HepG2 (cell line): Measurements from ENCODE around the gene RAD9A. TPM values are rescaled to one million over a fixed set of nuclear protein-coding genes. Genes with fewer than 3 reads are reported as not detected.

Experiments used
- ELF3 ChIP-seq: IDR thresholded peaks from 2 replicates; pipeline ENCODE4 v1.6.1; 2016; ENCODE audit warnings: missing genetic modification reagents, missing compliant biosample characterization
- JARID2 ChIP-seq: sonication (generic); formaldehyde crosslinking; IDR thresholded peaks from 2 replicates; pipeline ENCODE4 v1.8.1; 2023; ENCODE audit warnings: missing genetic modification reagents, inconsistent platforms; ENCODE audit not compliant: insufficient replicate concordance
- NBN ChIP-seq: fragments of 450-650 bp; conservative IDR thresholded peaks from 2 replicates; pipeline ENCODE4 v1.6.1; 2017
- REL ChIP-seq: sonication (generic); formaldehyde crosslinking; conservative IDR thresholded peaks from 2 replicates; pipeline ENCODE4 v1.8.0; 2022; ENCODE audit warnings: mild to moderate bottlenecking, missing genetic modification reagents, moderate library complexity
- THAP8 ChIP-seq: sonication (generic); formaldehyde crosslinking; IDR thresholded peaks from 2 replicates; pipeline ENCODE4 v1.5.1; 2020; ENCODE audit warnings: missing genetic modification reagents, mild to moderate bottlenecking, borderline replicate concordance
- U2AF2 ChIP-seq: fragments of 200-400 bp; formaldehyde crosslinking; IDR thresholded peaks from 2 replicates; pipeline ENCODE4 v1.6.1; 2017; ENCODE audit warnings: low read depth, mild to moderate bottlenecking, low read length
- ZBTB34 ChIP-seq: sonication (generic); formaldehyde crosslinking; IDR thresholded peaks from 2 replicates; pipeline ENCODE4 v1.8.0; 2022; ENCODE audit warnings: mild to moderate bottlenecking, missing genetic modification reagents
- ZFP41 ChIP-seq: sonication (generic); formaldehyde crosslinking; IDR thresholded peaks from 2 replicates; pipeline ENCODE4 v1.4.0; 2020; ENCODE audit warnings: mild to moderate bottlenecking, missing genetic modification reagents, borderline replicate concordance
- ZFX ChIP-seq: sonication (generic); formaldehyde crosslinking; IDR thresholded peaks from 2 replicates; pipeline ENCODE4 v1.4.0; 2020; ENCODE audit warnings: mild to moderate bottlenecking, low read depth, missing genetic modification reagents, moderate library complexity
- ZNF282 ChIP-seq: fragments of 450-650 bp; IDR thresholded peaks from 2 replicates; pipeline ENCODE4 v1.6.1; 2018; ENCODE audit not compliant: partially characterized antibody
- ZNF570 ChIP-seq: sonication (generic); formaldehyde crosslinking; IDR thresholded peaks from 2 replicates; pipeline ENCODE4 v1.4.0; 2020; ENCODE audit warnings: mild to moderate bottlenecking, missing genetic modification reagents, borderline replicate concordance
- polyA plus RNA-seq, 8 experiments: library from polyadenylated mRNA; depleted of rRNA in 3 of 8; stranded (reverse) in 7 of 8; unstranded in 1 of 8; fragments of >200 nt; fragmentation: Illumina TruSeq in 4 of 8; extraction: Trizol in 4 of 8; gene quantifications; 2 replicates each; pipeline versions ENCODE4 v1.2.1 to v1.2.3, GENCODE V29; 2011 to 2016; ENCODE audit warnings: low read depth in 4 of 8, missing spikeins in 1 of 8, mixed read lengths in 1 of 8; ENCODE audit not compliant: insufficient read depth in 1 of 8
- total RNA-seq, 5 experiments: library from RNA; depleted of rRNA; stranded (reverse); fragments of >200 nt; fragmentation: Illumina TruSeq; extraction: Trizol; gene quantifications; 2 replicates each; pipeline ENCODE4 v1.2.3, GENCODE V29; 2016; ENCODE audit warnings: low read depth in 1 of 5
- TF ChIP-seq, protein P1 (sequence below): sonication (generic); formaldehyde crosslinking; IDR thresholded peaks from one replicate; pipeline ENCODE4 v1.5.1; 2020; ENCODE audit warnings: mild to moderate bottlenecking, missing genetic modification reagents; ENCODE audit errors: not compliant biosample characterization
- TF ChIP-seq, protein P2 (sequence below): IDR thresholded peaks from 2 replicates; pipeline ENCODE4 v1.6.1; 2012; ENCODE audit warnings: low read length, improper control_type of control experiment

RAD9A gene
- total and polyA plus RNA-seq, 2 of the 13 experiments (the other 11 are each of a cell fraction or from before 2014, with no cell fraction given): 10.1 to 15.7 TPM

DNA sequence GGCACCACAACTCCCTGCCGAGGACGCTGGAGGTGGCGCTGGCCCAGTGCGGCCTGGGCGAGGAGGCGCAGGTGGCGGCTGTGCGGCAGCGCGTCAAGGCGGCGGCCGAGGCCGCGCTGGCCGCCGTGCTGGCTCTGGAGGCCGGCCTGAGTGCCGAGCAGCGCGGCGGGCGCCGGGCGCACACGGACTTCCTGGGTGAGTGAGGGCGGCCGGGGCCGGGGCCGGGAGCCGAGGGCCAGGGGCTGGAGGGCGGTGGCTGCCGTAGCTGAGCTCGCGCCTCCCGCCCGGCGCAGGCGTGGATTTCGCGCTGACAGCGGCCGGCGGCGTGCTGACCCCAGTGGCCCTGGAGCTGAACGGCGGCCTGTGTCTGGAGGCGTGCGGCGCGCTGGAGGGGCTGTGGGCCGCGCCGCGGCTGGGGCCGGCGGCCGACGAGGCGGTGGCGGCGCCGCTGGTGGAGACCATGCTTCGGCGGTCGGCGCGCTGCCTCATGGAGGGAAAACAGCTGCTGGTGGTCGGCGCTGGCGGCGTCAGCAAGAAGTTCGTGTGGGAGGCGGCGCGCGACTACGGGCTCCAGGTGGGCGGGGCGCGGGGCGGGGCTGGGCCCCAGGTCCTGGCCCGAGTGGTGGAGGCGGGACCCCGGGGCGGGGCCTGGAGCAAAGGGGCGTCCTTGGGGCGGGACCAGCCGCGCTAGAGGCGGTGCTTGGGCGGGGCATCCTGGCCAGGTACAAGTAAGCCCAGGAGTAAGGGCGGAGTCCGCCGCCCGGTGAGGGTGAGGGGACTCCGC lies 29.1 kb downstream of the RAD9A start (continued):
- TF ChIP-seq, protein P1, sequence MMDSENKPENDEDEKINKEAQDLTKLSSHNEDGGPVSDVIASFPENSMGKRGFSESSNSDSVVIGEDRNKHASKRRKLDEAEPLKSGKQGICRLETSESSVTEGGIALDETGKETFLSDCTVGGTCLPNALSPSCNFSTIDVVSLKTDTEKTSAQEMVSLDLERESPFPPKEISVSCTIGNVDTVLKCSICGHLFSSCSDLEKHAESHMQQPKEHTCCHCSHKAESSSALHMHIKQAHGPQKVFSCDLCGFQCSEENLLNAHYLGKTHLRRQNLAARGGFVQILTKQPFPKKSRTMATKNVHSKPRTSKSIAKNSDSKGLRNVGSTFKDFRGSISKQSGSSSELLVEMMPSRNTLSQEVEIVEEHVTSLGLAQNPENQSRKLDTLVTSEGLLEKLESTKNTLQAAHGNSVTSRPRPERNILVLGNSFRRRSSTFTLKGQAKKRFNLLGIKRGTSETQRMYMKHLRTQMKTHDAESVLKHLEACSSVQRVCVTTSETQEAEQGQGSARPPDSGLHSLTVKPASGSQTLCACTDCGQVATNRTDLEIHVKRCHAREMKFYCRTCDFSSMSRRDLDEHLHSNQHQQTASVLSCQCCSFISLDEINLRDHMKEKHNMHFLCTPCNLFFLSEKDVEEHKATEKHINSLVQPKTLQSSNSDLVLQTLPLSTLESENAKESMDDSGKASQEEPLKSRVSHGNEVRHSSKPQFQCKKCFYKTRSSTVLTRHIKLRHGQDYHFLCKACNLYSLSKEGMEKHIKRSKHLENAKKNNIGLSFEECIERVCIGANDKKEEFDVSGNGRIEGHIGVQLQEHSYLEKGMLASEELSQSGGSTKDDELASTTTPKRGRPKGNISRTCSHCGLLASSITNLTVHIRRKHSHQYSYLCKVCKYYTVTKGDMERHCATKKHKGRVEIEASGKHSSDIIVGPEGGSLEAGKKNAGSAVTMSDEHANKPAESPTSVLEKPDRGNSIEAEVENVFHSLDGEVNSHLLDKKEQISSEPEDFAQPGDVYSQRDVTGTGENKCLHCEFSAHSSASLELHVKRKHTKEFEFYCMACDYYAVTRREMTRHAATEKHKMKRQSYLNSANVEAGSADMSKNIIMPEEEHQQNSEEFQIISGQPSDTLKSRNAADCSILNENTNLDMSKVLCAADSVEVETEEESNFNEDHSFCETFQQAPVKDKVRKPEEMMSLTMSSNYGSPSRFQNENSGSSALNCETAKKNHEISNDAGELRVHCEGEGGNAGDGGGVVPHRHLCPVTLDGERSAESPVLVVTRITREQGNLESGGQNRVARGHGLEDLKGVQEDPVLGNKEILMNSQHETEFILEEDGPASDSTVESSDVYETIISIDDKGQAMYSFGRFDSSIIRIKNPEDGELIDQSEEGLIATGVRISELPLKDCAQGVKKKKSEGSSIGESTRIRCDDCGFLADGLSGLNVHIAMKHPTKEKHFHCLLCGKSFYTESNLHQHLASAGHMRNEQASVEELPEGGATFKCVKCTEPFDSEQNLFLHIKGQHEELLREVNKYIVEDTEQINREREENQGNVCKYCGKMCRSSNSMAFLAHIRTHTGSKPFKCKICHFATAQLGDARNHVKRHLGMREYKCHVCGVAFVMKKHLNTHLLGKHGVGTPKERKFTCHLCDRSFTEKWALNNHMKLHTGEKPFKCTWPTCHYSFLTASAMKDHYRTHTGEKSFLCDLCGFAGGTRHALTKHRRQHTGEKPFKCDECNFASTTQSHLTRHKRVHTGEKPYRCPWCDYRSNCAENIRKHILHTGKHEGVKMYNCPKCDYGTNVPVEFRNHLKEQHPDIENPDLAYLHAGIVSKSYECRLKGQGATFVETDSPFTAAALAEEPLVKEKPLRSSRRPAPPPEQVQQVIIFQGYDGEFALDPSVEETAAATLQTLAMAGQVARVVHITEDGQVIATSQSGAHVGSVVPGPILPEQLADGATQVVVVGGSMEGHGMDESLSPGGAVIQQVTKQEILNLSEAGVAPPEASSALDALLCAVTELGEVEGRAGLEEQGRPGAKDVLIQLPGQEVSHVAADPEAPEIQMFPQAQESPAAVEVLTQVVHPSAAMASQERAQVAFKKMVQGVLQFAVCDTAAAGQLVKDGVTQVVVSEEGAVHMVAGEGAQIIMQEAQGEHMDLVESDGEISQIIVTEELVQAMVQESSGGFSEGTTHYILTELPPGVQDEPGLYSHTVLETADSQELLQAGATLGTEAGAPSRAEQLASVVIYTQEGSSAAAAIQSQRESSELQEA: no peak
- TF ChIP-seq THAP8 (CRISPR knock-in tag) (no peak), ZFP41 (no peak), U2AF2 (no peak), ELF3 (CRISPR knock-in tag) (no peak; the same call in 1 of the 2 replicates), JARID2 (CRISPR knock-in tag) (no peak), ZNF282 (no peak), ZFX (CRISPR knock-in tag) (peak; percentile 85), ZNF570 (no peak), NBN (no peak), ZBTB34 (CRISPR knock-in tag) (no peak), REL (CRISPR knock-in tag) (no peak)
- TF ChIP-seq, protein P2, sequence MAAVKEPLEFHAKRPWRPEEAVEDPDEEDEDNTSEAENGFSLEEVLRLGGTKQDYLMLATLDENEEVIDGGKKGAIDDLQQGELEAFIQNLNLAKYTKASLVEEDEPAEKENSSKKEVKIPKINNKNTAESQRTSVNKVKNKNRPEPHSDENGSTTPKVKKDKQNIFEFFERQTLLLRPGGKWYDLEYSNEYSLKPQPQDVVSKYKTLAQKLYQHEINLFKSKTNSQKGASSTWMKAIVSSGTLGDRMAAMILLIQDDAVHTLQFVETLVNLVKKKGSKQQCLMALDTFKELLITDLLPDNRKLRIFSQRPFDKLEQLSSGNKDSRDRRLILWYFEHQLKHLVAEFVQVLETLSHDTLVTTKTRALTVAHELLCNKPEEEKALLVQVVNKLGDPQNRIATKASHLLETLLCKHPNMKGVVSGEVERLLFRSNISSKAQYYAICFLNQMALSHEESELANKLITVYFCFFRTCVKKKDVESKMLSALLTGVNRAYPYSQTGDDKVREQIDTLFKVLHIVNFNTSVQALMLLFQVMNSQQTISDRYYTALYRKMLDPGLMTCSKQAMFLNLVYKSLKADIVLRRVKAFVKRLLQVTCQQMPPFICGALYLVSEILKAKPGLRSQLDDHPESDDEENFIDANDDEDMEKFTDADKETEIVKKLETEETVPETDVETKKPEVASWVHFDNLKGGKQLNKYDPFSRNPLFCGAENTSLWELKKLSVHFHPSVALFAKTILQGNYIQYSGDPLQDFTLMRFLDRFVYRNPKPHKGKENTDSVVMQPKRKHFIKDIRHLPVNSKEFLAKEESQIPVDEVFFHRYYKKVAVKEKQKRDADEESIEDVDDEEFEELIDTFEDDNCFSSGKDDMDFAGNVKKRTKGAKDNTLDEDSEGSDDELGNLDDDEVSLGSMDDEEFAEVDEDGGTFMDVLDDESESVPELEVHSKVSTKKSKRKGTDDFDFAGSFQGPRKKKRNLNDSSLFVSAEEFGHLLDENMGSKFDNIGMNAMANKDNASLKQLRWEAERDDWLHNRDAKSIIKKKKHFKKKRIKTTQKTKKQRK: no peak
